Measurements from ENCODE around the gene SEMA4D.

Gene SEMA4D

DNA sequence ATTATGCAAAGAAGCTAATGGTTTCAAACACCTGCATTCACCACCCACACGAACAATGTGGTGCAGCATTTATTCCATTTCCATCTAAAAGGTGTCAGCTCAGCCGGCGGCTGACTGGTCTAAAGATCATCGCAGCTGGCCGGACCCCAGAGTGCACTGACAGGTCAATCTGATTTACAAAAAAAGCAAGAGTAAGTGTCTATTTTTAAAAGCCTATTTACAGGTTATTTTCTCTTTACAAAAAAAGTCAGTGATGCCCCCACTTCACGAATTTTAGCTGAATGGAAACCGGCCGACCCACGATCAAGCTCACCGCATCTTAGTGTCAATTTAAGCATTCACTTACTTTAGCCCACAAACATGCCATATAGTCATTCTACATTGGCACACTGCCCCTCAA is 58.3 kb downstream of the SEMA4D start:
- Histone ChIP-seq H2AFZ (ENCODE audit: low read depth, low read length) (no peak overlapping the region), H4K20me1 (ENCODE audit: insufficient read depth, low read length) (peaks cover 22% of the 10 kb centered on the region), H3K9ac (ENCODE audit: low read length) (no peak overlapping the region), H3K9me3 (ENCODE audit: insufficient read depth, low read length) (no peaks in the 10 kb centered on the region), H3K36me3 (replicated peaks; ENCODE audit: low read depth, low read length) (no peaks in the 10 kb centered on the region), H3K4me2 (ENCODE audit: low read length) (no peak overlapping the region), H3K4me3 (ENCODE audit: low read length) (no peak overlapping the region), H3K79me2 (ENCODE audit: low read length) (no peaks in the 10 kb centered on the region), H3K27ac (ENCODE audit: low read length) (no peak overlapping the region), H3K4me1 (ENCODE audit: low read length) (peaks cover 17% of the 10 kb centered on the region), H3K27me3 (ENCODE audit: low read depth, low read length) (no peaks in the 10 kb centered on the region)
- TF ChIP-seq, protein P1, sequence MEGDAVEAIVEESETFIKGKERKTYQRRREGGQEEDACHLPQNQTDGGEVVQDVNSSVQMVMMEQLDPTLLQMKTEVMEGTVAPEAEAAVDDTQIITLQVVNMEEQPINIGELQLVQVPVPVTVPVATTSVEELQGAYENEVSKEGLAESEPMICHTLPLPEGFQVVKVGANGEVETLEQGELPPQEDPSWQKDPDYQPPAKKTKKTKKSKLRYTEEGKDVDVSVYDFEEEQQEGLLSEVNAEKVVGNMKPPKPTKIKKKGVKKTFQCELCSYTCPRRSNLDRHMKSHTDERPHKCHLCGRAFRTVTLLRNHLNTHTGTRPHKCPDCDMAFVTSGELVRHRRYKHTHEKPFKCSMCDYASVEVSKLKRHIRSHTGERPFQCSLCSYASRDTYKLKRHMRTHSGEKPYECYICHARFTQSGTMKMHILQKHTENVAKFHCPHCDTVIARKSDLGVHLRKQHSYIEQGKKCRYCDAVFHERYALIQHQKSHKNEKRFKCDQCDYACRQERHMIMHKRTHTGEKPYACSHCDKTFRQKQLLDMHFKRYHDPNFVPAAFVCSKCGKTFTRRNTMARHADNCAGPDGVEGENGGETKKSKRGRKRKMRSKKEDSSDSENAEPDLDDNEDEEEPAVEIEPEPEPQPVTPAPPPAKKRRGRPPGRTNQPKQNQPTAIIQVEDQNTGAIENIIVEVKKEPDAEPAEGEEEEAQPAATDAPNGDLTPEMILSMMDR (IDR thresholded peaks at IDR 0.05; ENCODE audit: low read depth, low read length): no peak
- no peak for TF ChIP-seq EZH2phosphoT487 (IDR thresholded peaks at IDR 0.05; ENCODE audit: low read depth)

DNA sequence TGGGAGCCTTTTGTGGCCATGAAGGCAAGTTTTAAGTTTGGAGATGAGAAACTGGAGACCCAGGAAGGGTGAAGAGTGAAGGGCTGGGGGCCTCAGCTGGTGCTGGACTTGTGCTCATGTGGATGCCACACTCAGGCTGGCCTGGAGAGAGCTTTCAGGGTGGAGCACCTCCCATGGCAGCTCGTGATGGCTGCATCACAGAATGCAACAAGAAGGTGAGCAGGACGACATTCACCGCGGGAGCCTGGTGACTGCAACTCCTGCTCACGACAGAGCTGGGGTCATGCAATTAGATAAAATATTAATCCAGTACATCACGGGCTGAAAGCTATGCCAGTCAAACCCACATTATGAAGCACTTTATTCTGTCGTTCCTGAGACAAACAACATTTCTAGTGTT is 59.7 kb downstream of the SEMA4D start:
- Histone ChIP-seq H3K4me2 (ENCODE audit: low read length) (no peak overlapping the region), H3K4me1 (ENCODE audit: low read length) (peaks cover 17% of the 10 kb centered on the region), H3K4me3 (ENCODE audit: low read length) (no peak overlapping the region), H3K9ac (ENCODE audit: low read length) (no peak overlapping the region), H3K27ac (ENCODE audit: low read length) (no peak overlapping the region), H4K20me1 (ENCODE audit: insufficient read depth, low read length) (peaks cover 24% of the 10 kb centered on the region), H3K79me2 (ENCODE audit: low read length) (no peaks in the 10 kb centered on the region), H3K36me3 (replicated peaks; ENCODE audit: low read depth, low read length) (no peaks in the 10 kb centered on the region), H3K9me3 (ENCODE audit: insufficient read depth, low read length) (no peaks in the 10 kb centered on the region), H2AFZ (ENCODE audit: low read depth, low read length) (no peak overlapping the region), H3K27me3 (ENCODE audit: low read depth, low read length) (no peaks in the 10 kb centered on the region)
- TF ChIP-seq EZH2phosphoT487 (IDR thresholded peaks at IDR 0.05; ENCODE audit: low read depth): no peak
- TF ChIP-seq, protein P1 (IDR thresholded peaks at IDR 0.05; ENCODE audit: low read depth, low read length): no peak

DNA sequence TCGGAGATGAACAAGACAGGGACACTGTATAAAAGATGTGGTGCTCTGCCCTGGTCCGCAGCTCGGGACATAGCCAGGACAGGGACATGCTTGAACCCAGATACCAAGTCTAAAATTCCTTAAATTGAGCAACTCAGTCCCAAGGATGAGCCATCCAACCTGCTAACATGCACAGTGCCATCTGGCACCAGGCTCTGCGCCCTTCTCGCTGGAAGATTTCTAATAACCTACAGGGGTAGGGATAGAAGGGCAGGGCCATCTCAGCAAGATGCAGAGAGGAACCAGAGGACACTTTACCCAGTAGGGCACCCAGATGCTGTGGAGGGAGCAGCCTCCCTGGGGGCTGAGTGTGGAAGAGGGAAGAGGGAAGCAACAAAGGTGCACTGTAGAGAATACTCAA is 60.1 kb downstream of the SEMA4D start:
- Histone ChIP-seq H3K4me1 (ENCODE audit: low read length) (peaks cover 17% of the 10 kb centered on the region), H3K36me3 (replicated peaks; ENCODE audit: low read depth, low read length) (no peaks in the 10 kb centered on the region), H2AFZ (ENCODE audit: low read depth, low read length) (no peak overlapping the region), H3K9me3 (ENCODE audit: insufficient read depth, low read length) (no peaks in the 10 kb centered on the region), H3K9ac (ENCODE audit: low read length) (no peak overlapping the region), H3K27ac (ENCODE audit: low read length) (no peak overlapping the region), H3K4me2 (ENCODE audit: low read length) (no peak overlapping the region), H4K20me1 (ENCODE audit: insufficient read depth, low read length) (peaks cover 20% of the 10 kb centered on the region), H3K79me2 (ENCODE audit: low read length) (no peaks in the 10 kb centered on the region), H3K27me3 (ENCODE audit: low read depth, low read length) (no peaks in the 10 kb centered on the region), H3K4me3 (ENCODE audit: low read length) (no peak overlapping the region)
- no peak for TF ChIP-seq EZH2phosphoT487 (IDR thresholded peaks at IDR 0.05; ENCODE audit: low read depth)
- TF ChIP-seq, protein P1 (IDR thresholded peaks at IDR 0.05; ENCODE audit: low read depth, low read length): no peak

DNA sequence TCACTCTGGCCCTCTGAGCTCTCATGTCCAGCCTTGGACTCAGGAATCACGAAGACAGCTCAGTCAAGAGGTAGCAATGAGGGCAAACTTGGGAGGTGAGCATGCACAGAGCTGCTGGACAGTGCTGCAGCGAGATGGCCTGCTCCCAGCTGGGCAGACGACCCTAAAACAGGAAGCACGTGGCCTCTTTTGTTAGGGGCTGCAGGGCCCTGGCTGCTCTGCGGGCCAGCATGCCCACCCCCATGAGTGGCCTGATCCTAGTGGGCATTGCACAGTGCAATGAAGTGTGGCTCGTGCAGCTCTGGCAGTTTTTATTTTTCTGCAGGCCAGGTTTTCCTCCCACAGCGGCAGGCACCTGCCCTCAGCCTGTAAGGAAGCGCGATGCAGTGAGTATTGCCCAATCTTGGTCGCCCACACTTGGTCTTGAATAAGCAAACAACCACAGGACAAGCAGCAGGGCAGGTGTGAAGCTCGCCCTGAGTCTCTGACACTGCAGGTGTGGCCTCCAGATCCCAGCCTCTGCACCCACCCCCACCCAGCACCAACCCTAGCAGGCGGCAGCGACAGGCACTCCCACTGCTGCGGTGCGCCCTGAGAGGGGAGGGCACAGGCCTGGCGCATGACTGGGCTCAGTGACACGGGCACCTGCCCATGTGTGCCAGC is 60.8 kb downstream of the SEMA4D start:
- no peak overlapping the region for H3K9ac ChIP-seq (ENCODE audit: low read length)
- no peak overlapping the region for H2AFZ ChIP-seq (ENCODE audit: low read depth, low read length)
- no peak for TF ChIP-seq EZH2phosphoT487 (IDR thresholded peaks at IDR 0.05; ENCODE audit: low read depth)
- TF ChIP-seq, protein P1 (IDR thresholded peaks at IDR 0.05; ENCODE audit: low read depth, low read length): no peak
- H3K27ac ChIP-seq (ENCODE audit: low read length): no peak overlapping the region
- peaks cover 10% of the 10 kb centered on the region for H3K4me1 ChIP-seq (ENCODE audit: low read length)
- H3K4me3 ChIP-seq (ENCODE audit: low read length): no peak overlapping the region
- no peaks in the 10 kb centered on the region for H3K9me3 ChIP-seq (ENCODE audit: insufficient read depth, low read length)
- peaks cover 15% of the 10 kb centered on the region for H4K20me1 ChIP-seq (ENCODE audit: insufficient read depth, low read length)
- no peaks in the 10 kb centered on the region for H3K27me3 ChIP-seq (ENCODE audit: low read depth, low read length)
- no peaks in the 10 kb centered on the region for H3K79me2 ChIP-seq (ENCODE audit: low read length)
- no peak overlapping the region for H3K4me2 ChIP-seq (ENCODE audit: low read length)
- no peaks in the 10 kb centered on the region for H3K36me3 ChIP-seq (replicated peaks; ENCODE audit: low read depth, low read length)
